K562 (cell line): Measurements from ENCODE around the gene YPEL3. TPM values are rescaled to one million over a fixed set of nuclear protein-coding genes. Genes with fewer than 3 reads are reported as not detected.

Experiments
- CHD1 ChIP-seq: fragments of 200-600 bp; sonication (generic); IDR thresholded peaks from one replicate; pipeline ENCODE4 v1.6.1; 2012; ENCODE audit warnings: mild to moderate bottlenecking, moderate library complexity, low read length, inconsistent platforms
- HNRNPLL ChIP-seq: fragments of 200-400 bp; formaldehyde crosslinking; IDR thresholded peaks from 2 replicates; pipeline ENCODE4 v1.6.1; 2017; ENCODE audit warnings: low read length, low read depth, mild to moderate bottlenecking; ENCODE audit not compliant: poor library complexity, severe bottlenecking
- KAT8 ChIP-seq: fragments of 450-650 bp; IDR thresholded peaks from 2 replicates; pipeline ENCODE4 v1.6.1; 2016; ENCODE audit warnings: low read depth, mild to moderate bottlenecking
- KDM5B ChIP-seq: fragments of 200-600 bp; sonication (generic); IDR thresholded peaks from 2 replicates; pipeline ENCODE4 v1.6.1; 2012; ENCODE audit warnings: low read depth, mild to moderate bottlenecking, moderate library complexity, low read length, control low read depth, inconsistent platforms; ENCODE audit not compliant: insufficient replicate concordance
- MEIS2 ChIP-seq: fragments of 450-650 bp; IDR thresholded peaks from 2 replicates; pipeline ENCODE4 v1.6.1; 2014; ENCODE audit warnings: mild to moderate bottlenecking; ENCODE audit not compliant: partially characterized antibody
- MTA3 ChIP-seq: fragments of 450-650 bp; formaldehyde crosslinking; IDR thresholded peaks from 2 replicates; pipeline ENCODE4 v1.6.1; 2017; ENCODE audit warnings: mild to moderate bottlenecking, borderline replicate concordance
- OTX1 ChIP-seq: fragments of 450-650 bp; formaldehyde crosslinking; IDR thresholded peaks from 2 replicates; pipeline ENCODE4 v1.4.0; 2022; ENCODE audit warnings: mild to moderate bottlenecking
- POLR2AphosphoS5 ChIP-seq: IDR thresholded peaks from 2 replicates; pipeline ENCODE4 v1.6.1; 2011; ENCODE audit warnings: mild to moderate bottlenecking, low read depth, low read length, moderate library complexity; ENCODE audit not compliant: control insufficient read depth, insufficient read depth
- SMARCB1 ChIP-seq: IDR thresholded peaks from 2 replicates; pipeline ENCODE4 v1.6.1; 2011; ENCODE audit warnings: improper control_type of control experiment, low read depth; ENCODE audit not compliant: insufficient read length
- SNAPC5 ChIP-seq: fragments of 250-450 bp; sonication (Bioruptor Pico); IDR thresholded peaks from 2 replicates; pipeline ENCODE4 v1.8.0; 2021; ENCODE audit warnings: moderate library complexity, mild to moderate bottlenecking, inconsistent platforms
- SP1 ChIP-seq: sonication (generic); formaldehyde crosslinking; IDR thresholded peaks from 2 replicates; pipeline ENCODE4 v1.8.1; 2022; ENCODE audit warnings: mild to moderate bottlenecking, missing genetic modification reagents
- ZNF212 ChIP-seq: fragments of 450-650 bp; formaldehyde crosslinking; IDR thresholded peaks from 2 replicates; pipeline ENCODE4 v1.4.0; 2020; ENCODE audit warnings: mild to moderate bottlenecking
- ZNF280A ChIP-seq: fragments of 450-650 bp; IDR thresholded peaks from 2 replicates; pipeline ENCODE4 v1.6.1; 2018; ENCODE audit warnings: mild to moderate bottlenecking, low read depth; ENCODE audit not compliant: partially characterized antibody
- polyA plus RNA-seq, 8 experiments: library from polyadenylated mRNA; depleted of rRNA in 4 of 8; stranded (reverse) in 5 of 8; unstranded in 3 of 8; fragments of >200 nt; fragmentation: Nextera tagmentation in 2 of 8; fragmentation: Illumina TruSeq in 1 of 8; extraction: Ambion mirVana in 2 of 8; extraction: Trizol in 1 of 8; gene quantifications; 2 replicates each; pipeline versions ENCODE4 v1.2.1 to v1.2.3, GENCODE V29; 2011 to 2014; ENCODE audit warnings: inconsistent platforms in 1 of 8, missing spikeins in 1 of 8
- total RNA-seq, 7 experiments: library from RNA; depleted of rRNA in 6 of 7; stranded (reverse); fragments of >200 nt in 6 of 7; fragmentation: Illumina TruSeq in 2 of 7; extraction: Trizol in 2 of 7; gene quantifications; 2 replicates each; pipeline versions ENCODE4 v1.2.1 to v1.2.3, GENCODE V29; 2011 to 2021; ENCODE audit warnings: low replicate concordance in 1 of 7
- TF ChIP-seq, protein P1 (sequence below): sonication (generic); formaldehyde crosslinking; IDR thresholded peaks from 2 replicates; pipeline ENCODE4 v1.8.1; 2023; ENCODE audit warnings: mild to moderate bottlenecking, missing genetic modification reagents, moderate library complexity
- TF ChIP-seq, protein P2 (sequence below): fragments of 250-450 bp; sonication (Bioruptor Pico); IDR thresholded peaks from 2 replicates; pipeline ENCODE4 v1.8.0; 2021; ENCODE audit warnings: mild to moderate bottlenecking, moderate library complexity

The YPEL3 gene
- total and polyA plus RNA-seq, 9 of the 15 experiments (the other 6 are each of a cell fraction or from before 2014, with no cell fraction given) = 0.41 to 15.0 (median 2.9) TPM

- TF ChIP-seq, protein P1, sequence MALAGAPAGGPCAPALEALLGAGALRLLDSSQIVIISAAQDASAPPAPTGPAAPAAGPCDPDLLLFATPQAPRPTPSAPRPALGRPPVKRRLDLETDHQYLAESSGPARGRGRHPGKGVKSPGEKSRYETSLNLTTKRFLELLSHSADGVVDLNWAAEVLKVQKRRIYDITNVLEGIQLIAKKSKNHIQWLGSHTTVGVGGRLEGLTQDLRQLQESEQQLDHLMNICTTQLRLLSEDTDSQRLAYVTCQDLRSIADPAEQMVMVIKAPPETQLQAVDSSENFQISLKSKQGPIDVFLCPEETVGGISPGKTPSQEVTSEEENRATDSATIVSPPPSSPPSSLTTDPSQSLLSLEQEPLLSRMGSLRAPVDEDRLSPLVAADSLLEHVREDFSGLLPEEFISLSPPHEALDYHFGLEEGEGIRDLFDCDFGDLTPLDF = no peak
- TF ChIP-seq CHD1 (peak; percentile 8), SNAPC5 (CRISPR knock-in tag) (no peak), HNRNPLL (no peak), SP1 (CRISPR knock-in tag) (no peak), KDM5B (peak; percentile 15), ZNF280A (no peak), MEIS2 (no peak), MTA3 (no peak), KAT8 (no peak), OTX1 (CRISPR knock-in tag) (no peak), SMARCB1 (no peak), ZNF212 (CRISPR knock-in tag) (no peak), POLR2AphosphoS5 (0 out of 2 replicates have a peak, but pooled peaks have one; percentile 19)
- TF ChIP-seq, protein P2, sequence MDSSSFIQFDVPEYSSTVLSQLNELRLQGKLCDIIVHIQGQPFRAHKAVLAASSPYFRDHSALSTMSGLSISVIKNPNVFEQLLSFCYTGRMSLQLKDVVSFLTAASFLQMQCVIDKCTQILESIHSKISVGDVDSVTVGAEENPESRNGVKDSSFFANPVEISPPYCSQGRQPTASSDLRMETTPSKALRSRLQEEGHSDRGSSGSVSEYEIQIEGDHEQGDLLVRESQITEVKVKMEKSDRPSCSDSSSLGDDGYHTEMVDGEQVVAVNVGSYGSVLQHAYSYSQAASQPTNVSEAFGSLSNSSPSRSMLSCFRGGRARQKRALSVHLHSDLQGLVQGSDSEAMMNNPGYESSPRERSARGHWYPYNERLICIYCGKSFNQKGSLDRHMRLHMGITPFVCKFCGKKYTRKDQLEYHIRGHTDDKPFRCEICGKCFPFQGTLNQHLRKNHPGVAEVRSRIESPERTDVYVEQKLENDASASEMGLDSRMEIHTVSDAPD (CRISPR knock-in tag) = no peak
These were observed 28.5 kb downstream of the YPEL3 start (continued) for GRCh38 chr16:30067584-30067916.
